GM19193 (cell line): ENCODE results near the gene LGALS7B.

Source experiments
- POLR2A ChIP-seq: IDR thresholded peaks from 4 replicates; pipeline ENCODE4 v1.6.1; 2011; ENCODE audit not compliant: insufficient read depth, insufficient read length; ENCODE audit errors: extremely low read depth

The LGALS7B gene

DNA sequence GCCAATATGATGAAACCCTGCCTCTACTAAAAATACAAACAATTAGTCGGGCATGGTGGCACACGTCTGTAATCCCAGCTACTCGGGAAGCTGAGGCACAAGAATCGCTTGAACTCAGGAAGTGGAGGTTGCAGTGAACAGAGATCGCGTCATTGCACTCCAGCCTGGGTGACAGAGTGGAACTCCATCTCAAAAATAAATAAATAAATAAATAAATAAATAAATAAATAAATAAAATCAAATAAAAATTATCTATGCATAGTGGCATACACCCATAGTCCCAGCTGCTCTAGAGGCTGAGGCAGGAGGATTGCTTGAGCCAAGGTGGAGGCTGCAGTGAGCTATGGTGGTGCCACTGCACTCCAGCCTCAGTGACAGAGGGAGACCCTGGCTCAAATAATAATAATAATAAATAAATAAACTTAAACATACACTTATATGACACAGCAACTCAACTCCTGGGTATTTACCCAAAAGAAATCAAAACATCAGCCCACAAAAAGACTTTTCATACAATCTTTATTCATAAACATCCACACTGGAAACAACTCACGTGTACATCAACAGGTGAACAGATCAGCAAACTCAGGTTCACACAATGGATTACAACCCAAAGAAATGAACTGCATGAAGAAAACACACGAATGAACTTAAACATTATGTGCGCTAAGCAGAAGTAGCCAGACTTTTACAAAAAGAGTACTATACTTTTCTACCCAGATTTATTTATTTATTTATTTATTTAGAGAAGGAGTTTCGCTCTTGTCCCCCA is 22.5 kb upstream of the LGALS7B start:
- TF ChIP-seq POLR2A, result no peak

DNA sequence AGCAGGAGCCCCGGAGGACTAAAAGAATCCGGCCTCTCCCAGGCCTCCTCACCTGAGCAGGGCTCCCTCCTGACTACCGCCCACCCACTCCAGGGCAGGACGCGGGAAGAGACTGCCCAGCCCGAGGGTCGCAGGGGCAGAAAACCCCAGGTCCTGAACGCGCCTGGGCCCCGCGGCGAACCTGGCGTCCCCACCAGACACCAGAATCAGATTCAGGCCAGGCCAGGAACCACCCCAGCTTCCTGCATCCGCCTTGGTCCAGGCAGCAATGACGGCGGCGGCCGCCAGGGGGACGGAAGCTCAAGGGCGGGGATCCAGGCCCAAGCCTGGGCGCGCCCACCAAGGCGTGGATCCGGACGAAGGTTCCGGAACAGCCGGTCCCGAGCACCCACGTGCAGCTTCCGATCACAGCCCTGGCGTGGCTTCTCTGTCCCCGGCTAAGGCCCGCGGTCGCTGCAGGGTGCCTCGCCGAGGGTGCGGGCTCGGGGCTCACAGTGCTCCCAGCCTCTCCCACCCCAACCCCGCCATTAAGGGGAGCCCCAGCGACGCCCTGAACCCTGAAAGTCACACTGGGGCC is 19.3 kb upstream of the LGALS7B start:
- TF ChIP-seq POLR2A, result peak; percentile 58

DNA sequence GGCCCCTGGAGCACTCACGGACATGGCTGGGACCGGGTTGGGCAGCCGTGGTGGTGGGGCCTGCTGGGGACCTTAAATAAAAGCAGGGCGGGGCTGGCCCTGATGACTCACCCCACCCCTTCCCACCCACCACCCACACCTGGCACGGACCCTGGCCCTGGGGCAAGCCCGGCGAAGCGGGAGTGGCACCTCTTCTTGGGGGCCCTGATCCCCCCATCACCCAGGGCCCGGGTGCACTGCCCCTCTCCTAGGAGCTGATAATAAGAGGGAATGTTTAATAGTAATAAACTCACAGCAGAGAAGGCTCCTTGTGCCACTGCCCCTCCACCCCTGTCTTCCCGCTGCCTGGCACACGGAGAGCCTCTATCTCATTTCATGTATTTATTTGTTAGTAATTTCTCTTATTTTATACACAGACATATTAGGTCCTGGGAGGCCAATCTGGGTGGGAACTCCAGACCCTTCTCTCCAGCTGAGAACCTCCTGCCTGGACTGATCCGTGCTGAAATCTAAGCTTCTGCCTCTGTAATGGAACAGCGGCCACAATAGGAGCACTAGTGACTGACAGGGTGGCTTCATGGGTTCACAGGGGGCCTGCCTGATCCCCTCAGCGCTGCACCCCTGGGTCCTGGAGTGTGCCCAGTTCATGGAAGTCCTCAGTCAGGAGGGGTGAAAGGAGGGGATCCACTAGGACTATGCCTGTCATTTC is 15.4 kb upstream of the LGALS7B start, which contains the start of gene LGALS7:
TSS of gene LGALS7 (minus strand) at position 49 of the 709 bp plus-strand sequence. CDS start at position 24, 25 bp downstream.
- no peak for TF ChIP-seq POLR2A

DNA sequence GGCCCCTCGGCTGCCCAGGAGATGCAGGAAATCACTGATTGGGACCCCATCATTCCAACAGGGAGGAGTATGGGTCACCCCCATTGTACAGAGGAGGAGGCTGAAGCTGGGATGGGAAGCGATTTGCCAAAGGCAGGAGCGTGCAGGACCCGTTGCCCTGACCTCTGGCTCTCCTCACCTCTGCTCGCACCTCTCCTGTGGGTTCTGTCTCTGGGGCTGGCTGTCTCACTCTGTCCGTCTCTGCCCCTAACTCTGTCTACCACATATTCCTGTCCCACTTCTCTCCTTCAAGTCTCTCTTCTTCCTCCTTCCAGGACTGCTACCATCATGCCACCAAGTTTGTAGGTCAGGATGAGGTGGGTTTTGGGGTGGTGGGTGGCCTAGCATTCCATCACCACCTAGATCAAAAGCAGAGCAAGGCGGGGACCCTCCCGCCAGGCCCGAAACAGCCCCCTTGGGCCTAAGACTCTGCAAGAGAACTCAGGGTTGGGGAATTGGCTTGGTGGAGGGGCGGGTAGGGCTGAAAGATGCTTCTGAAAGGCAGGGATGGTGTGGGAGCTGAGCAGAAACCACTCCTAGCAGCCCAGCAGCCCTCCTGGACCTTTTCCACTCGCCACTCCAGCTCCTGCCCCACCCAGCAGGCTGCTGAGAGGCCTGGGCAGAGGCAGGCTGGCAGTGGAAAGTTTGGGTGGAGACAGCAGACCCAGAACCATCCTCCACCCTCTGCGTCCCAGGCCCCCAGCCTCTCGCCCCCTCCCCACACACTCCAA is 14.6 kb upstream of the LGALS7B start:
- no peak for TF ChIP-seq POLR2A

DNA sequence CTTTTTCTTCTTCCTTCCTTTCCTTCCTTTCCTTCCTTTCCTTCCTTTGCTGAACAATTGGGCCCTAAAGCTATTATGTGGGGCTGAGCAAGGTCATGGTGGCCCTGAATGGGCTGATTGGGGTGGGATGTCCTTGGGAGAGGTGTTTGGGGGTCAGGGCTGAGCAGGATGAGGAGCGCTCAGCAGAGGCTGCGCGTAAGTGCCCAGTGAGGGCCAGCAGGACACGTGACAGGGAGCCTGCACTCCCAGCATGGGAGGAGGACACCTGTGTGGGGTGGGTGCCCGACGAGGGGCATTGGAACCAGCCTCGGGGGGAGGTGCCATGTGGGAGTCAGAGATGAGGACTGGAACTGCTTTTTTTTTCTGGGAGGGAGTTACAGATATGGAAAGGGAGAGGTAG is 10.3 kb upstream of the LGALS7B start:
- TF ChIP-seq POLR2A, result no peak

DNA sequence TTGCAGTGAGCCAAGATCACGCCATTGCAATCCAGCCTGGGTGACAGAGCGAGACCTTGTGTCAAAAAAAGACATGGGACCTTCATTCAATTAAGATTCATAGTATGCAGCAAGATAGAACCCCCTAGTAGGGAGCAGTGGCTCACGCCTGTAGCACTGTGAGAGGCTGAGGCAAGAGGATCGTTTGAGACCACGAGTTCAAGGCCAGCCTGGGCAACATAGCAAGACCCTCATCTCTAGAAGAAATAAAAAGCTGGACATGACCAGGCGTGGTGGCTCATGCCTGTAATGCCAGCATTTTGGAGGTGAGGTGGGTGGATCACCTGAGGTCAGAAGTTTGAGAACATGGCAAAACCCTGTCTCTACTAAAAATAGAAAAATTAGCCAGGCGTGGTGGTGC is 8.6 kb upstream of the LGALS7B start:
- no peak for TF ChIP-seq POLR2A

DNA sequence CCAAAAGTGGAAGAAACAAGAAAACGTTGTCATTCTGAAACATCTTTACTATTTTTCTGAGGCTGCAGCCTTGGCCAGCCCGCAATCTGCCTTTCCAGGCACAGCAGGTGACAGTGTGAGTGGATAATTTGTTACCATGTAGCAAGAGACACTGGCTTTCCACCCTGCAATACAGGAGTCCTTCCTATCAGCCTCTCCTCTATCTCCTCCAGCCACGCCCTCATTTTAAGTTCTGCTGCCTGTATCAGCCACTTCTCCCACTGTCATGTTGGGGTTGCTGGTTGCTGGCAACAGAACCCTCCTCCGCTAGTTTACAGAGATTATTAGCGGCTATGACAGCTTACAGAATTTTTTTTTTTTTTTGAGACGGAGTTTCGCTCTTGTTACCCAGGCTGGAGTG is 7.9 kb upstream of the LGALS7B start:
- no peak for TF ChIP-seq POLR2A

DNA sequence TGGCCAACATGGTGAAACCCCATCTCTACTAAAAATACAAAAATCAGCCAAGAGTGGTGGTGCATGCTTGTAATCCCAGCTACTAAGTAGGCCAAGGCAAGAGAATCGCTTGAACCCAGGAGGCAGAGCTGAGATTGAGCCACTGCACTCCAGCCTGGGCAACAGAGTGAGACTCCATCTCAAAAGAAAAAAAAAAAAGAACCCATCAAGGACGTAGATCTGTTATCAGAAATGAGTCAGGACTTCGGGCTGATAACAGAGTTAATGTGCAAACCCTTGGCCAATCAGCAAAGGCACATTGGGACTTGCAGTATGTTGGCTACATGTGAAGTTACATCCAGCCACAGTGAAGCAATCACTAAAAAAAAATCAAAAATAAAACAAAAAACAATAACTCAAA is 4.8 kb upstream of the LGALS7B start:
- TF ChIP-seq POLR2A, result no peak

DNA sequence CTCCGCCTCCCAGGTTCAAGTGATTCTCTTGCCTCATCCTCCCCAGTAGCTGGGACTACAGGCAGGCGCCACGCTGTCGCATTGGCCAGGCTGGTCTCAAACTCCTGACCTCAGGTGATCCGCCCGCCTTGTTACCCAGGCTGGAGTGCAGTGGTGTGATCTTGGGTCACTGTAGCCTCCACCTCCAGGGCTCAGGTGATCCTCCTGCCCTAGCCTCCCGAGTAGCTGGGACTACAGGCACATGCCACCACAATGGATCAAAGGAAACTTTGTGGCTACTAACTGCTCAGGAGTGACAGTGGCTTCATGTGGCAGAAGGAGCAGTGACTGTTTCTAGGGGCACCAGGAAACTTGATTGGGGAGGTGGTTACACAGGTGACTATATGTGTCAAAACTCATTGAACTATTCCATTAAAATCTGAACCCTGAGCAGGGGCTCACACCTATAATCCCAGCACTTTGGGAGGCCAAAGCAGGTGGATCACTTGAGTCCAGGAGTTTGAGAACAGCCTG is 3.8 kb upstream of the LGALS7B start:
- no peak for TF ChIP-seq POLR2A

DNA sequence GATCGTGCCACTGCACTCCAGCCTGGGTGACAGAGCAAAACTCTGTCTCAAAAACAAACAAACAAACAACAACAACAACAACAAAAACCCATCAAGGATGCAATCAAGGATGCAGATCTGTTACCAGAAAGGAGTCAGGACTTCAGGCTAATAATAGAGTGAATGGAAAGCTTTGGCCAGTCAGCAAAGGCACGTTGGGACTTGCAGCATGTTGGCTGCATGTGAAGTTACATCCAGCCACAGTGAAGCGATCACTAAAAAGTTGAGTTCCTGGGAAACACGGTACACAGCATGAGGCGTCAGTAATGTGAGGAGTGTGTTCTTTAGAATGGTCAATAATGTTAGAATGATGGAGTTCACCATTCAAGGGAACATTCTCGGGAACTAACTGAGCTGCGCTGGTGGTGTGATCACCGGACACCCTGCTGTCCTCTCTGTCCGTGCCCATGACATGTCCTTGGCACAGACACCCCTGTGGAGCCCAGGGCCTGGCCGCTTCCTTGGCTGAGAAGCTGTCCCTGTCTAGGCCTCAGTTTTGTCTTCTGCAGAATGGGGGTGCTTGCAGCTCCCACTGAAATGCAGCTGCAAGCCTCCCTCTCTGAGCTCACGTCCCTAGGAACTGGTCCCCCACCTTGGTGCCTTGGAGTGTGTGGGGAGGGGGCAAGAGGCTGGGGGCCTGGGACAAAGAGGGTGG is 2.3 kb upstream of the LGALS7B start:
- TF ChIP-seq POLR2A, result no peak

DNA sequence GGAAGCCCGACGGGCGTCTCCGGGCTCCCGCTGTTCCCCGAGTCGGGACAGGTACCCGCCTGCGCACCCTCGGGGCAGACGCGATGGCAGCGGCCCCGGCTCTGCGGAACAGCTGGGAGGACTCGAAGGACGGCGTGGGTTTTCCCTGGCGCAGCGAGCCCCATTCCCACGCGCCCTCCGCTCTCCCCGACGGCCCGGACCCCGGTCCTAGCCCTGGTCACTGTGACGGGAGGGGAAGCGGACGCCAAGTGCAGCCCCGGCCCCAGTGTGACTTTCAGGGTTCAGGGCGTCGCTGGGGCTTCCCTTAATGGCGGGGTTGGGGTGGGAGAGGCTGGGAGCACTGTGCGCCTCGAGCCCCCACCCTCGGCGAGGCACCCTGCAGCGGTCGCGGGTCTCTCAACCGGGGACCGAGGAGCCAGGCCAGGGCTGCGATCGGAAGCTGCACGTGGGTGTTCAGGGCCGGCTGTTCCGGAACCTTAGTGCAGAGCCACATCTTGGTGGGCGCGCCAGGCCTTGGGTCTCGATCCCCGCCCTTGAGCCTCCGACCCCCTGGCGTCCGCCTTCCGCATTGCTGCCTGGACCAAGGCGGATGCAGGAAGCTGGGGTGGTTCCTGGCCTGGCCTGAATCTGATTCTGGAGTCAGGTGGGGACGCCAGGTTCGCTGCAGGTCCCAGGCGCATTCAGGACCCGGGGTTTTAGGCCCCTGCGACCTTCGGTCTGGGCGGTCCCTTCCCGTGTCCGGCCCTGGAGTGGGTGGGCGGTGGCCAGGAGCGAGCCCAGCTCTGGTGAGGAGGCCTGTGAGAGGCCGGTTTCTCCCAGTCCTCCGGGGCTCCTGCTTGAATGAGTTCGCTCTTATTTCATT is 3.5 kb downstream of the LGALS7B start:
- peak; percentile 27 for TF ChIP-seq POLR2A

DNA sequence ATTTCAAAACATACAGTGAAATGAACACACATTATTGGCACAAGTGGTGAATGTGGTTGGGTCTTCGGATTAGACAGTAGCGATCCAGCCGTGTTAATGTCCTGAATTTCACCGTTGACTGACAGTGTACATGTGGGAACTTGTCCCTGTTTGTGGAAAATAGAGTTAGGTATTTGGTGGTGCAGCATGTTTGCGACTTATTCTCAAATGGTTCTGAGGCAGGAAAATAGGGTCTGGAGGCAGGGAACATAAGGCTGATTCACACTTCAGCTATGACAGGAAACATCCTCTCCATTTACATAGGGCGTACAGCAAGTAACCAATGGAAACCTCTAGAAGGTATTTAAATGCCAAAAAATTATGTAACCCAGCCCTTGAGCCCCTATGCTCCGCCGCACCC is 4.2 kb downstream of the LGALS7B start:
- no peak for TF ChIP-seq POLR2A

DNA sequence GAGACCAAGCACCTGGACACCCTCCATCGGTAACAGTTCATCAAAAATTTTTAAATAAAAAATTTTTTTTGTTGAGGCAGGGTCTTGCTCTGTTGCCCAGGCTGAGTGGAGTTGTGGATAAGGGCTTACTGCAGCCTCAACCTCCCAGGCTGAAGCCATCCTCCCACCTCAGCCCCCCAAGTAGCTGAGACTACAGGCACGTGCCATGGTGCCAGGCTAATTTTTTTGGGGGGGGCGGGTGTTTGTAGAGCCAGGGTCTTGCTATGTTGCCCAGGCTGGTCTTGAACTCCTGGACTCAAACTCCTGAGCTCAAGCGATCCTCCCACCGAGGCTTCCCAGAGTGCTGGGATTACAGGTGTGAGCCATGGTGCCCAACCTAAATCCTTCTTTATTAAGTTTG is 4.7 kb downstream of the LGALS7B start:
- no peak for TF ChIP-seq POLR2A
